ENCODE measurements around the gene UXS1.

GRCh38 chr2:106172649-106173048 is 21.5 kb downstream of the UXS1 start:
- TF ChIP-seq POLR2A (IDR thresholded peaks at IDR 0.05): no peak
- TF ChIP-seq, protein P1, sequence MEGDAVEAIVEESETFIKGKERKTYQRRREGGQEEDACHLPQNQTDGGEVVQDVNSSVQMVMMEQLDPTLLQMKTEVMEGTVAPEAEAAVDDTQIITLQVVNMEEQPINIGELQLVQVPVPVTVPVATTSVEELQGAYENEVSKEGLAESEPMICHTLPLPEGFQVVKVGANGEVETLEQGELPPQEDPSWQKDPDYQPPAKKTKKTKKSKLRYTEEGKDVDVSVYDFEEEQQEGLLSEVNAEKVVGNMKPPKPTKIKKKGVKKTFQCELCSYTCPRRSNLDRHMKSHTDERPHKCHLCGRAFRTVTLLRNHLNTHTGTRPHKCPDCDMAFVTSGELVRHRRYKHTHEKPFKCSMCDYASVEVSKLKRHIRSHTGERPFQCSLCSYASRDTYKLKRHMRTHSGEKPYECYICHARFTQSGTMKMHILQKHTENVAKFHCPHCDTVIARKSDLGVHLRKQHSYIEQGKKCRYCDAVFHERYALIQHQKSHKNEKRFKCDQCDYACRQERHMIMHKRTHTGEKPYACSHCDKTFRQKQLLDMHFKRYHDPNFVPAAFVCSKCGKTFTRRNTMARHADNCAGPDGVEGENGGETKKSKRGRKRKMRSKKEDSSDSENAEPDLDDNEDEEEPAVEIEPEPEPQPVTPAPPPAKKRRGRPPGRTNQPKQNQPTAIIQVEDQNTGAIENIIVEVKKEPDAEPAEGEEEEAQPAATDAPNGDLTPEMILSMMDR (IDR thresholded peaks at IDR 0.05): no peak
- TF ChIP-seq EP300 (IDR thresholded peaks at IDR 0.05): no peak
- TF ChIP-seq POLR2AphosphoS5 (IDR thresholded peaks at IDR 0.05): no peak

Measured in sigmoid colon (tissue), 4 donors.